ENCODE measurements around the gene REP15.
"Not testable (repeated sequence)": the region's sequence is repeated elsewhere in the genome, so short reads cannot be mapped to it uniquely, and the experiment has no call there.

Gene REP15

GRCh38 chr12:27703720-27704452, 7.6 kb downstream of the REP15 start:
- DNase-seq: peak; percentile 63 to 79

GRCh38 chr12:27705263-27705662, 9.0 kb downstream of the REP15 start:
- DNase-seq: no peak

GRCh38 chr12:27707216-27707615, 11.0 kb downstream of the REP15 start:
- no peak for DNase-seq

DNA sequence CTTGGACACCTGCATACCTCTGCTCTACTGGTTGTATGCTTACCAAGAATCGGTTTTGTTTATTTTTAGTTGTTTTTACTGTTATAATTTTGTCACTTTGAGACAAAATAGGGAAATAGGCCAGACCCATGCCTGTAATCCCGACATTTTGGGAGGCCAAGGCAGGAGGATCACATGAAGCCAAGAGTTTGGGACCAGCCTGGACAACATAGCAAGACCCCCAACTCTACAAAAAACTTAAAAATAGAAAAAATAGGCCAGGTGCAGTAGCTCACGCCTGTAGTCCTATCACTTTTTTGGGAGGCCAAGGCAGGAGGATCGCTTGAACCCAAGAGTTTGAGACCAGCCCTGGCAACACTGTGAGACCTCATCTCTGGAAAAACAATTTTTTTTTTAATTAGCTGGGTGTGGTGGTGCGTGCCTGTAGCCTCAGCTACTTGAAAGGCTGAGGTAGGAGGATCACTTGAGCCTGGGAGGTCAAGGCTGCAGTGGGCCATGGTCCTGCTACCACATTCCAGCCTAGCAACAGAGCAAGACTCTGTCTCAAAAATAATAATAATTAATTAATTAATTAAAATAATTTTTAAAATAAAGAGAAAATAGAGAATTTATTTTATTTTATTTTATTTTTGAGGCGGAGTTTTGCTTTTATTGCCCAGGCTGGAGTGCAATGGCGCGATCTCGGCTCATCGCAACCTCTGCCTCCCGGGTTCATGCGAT, 13.1 kb downstream of the REP15 start:
- DNase-seq: no peak

DNA sequence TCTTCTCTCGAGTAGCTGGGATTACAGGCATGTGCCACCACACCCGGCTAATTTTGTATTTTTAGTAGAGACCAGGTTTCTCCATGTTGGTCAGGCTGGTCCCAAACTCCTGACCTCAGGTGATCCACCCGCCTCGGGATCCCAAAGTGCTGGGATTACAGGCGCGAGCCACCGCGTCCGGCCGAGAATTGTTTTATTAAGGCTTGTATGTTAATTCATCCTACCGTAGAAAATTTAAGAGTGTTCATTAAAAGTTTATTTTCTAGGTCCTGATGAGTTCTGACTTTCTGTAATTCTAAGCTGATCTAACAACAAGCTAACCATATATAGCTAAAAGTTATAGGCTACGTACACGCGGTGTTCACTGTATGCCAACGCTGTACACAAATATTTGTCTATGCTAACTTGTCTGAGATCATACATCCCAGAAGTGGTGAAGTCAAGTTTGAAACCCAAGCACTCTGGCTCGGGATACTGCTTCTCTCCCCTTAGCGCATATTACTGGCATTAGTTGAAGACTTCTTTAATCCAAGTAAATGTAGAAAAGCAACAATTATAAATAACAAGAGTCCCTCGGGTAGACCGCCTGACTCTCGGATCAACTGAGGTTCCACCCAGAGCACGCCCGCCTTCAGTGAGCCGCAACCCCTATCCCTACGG, 13.8 kb downstream of the REP15 start:
- DNase-seq: peak in 1 of 2 experiments; percentile 53

DNA sequence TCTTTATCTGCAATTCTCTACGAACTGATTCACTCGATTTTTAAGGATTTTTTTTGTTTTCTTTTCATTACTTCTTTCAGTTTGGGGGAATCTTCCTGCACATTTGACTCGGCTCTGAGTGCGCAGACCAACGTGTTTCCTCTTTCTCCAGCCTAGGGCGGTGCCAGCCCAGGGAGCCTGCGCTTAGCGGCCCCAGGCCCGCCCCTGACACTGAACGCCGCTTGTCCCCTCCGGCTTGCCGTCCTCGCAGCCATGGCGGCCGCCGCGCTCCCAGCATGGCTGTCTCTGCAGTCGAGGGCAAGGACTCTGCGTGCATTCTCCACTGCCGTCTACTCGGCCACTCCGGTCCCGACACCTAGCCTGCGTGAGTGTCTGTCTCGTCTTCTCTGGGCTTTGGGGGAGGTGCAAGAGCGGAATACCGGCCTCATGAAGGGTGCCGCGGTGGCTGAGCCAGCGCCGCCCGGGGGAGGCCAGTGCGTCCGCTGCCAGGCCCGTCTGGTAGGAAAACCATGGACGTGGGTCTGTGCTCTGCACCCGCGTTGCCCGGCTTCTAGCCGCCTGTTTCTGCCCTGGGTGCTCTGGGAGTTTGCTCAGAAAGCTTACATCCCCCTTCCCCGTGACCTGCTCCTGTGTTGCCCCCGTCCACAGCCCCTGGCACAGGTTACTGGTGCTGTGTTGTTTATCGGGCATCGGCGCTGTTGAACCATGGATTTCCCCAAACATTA, 14.5 kb downstream of the REP15 start, which contains the start of gene MRPS35:
TSS of gene MRPS35 (plus strand) at position 241 of the 725 bp plus-strand sequence. CDS start at position 253, 12 bp downstream.
- DNase-seq: peak; percentile 83 to 92

- peak in 1 of 2 experiments; percentile 49 for DNase-seq
These were observed 15.1 kb downstream of the REP15 start for GRCh38 chr12:27711317-27711682.

DNA sequence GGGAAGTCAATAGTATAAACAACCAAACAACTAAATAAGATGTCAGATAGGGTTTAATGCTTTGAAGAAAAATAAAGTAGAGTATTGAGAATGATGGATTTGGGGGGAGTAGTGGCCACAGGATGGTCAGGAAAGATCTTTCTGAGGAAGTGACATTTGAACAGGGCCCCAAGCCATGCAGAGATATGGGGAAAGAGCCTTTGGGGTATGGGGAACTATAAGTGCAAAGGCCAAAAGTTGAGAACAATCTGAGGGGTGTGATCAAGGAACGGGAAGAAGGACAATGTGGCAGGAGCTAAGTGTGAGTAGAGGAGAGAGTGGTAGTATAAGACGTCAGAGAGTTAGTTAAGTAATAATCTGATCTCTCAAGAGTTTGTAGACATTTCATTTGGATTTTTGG, 15.7 kb downstream of the REP15 start:
- no peak for DNase-seq

DNA sequence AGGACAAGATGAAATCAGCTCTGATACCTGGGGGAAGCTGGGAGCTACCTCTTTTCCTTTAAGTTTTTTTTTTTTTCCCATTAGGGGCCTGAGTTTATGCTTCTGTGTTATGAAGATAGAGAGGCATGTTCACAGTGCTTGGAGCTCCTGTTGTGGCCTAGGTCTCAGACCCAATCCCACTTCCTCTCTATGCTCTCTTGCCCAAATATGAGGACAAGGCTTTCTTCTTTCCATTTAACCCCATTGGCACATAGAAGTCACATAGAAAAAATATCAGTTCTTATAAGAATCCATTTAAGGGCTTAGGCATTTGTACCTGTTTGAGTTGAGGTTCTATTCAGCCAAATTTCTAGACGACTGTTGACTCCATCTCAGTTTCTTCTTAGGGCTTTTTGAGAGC, 27.0 kb downstream of the REP15 start:
- no peak for DNase-seq

- no peak for DNase-seq
These were observed 33.9 kb downstream of the REP15 start for GRCh38 chr12:27730097-27730588.

- DNase-seq: no peak
These were observed 36.0 kb downstream of the REP15 start for GRCh38 chr12:27732281-27732680.

DNA sequence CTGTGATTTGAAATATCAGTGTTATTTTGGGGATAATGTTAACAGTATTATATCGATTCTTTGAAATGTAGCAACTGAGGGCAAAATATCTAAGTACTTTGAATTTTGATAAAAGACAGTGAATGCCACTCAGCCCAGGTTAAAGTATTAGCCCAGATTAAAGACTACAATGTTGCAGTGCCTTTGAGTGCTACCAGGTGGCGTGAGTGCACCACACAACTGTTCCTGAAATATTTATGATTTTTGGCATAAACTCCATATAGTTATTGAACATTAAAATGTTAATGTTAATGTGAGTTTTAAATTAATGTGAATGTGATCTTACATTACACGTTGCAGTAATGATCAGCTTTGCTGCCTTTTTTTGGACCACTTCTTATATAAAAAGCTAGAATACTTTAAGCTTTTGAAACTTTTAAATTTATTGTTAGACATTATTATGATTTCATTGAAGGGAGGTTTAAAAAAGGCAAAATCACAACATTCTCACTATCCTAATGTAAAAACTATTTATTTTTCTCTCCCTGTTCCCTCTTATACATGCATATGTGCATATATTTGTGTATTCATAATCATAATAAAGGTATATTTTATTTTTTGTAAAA, 36.9 kb downstream of the REP15 start:
- DNase-seq: peak; percentile 18 to 34

DNA sequence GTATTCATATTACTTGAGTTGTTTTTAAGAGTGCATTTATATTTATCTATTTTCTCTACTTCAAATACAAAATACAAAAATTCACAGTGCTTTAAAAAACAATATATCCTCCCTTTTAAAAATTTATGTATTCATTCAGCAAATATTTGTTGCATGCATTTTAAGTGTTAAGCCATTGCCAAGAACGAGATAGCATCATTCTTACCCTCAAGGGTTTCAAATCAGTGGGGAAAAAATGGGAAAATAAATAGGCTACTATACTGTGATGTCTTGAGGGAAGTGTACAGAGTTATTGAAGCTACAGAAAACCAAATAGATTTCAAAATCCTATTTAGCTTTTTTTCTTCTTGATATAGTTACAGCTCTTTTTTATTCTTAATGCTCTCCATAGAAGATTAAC, 37.5 kb downstream of the REP15 start:
- no peak for DNase-seq

- DNase-seq: not testable (repeated sequence)
These were observed 38.1 kb downstream of the REP15 start for GRCh38 chr12:27734321-27734720.

- no peak for DNase-seq
These were observed 47.4 kb downstream of the REP15 start for GRCh38 chr12:27743601-27744000.

GRCh38 chr12:27745734-27746133, 49.5 kb downstream of the REP15 start:
- DNase-seq: not testable (repeated sequence)
